ENCODE data around the gene PCSK6. TPM values are rescaled to one million over a fixed set of nuclear protein-coding genes. Genes with fewer than 3 reads are reported as not detected.

The PCSK6 gene
- total RNA-seq, 1 experiment from 2014 or later: 10.6 TPM

- POLR2A ChIA-PET: no interaction called here
- no TSS peak for BruUV-seq (replicated peaks)
- CTCF ChIA-PET: no interaction called here
Observed at GRCh38 chr15:101399431-101399830, 90.1 kb downstream of the PCSK6 start.

GRCh38 chr15:101398247-101398646 is 91.3 kb downstream of the PCSK6 start:
- Histone ChIP-seq H3K36me3 (ENCODE audit: control insufficient read depth, insufficient read depth, low read length) (no peaks in the 10 kb centered on the region), H3K27ac (ENCODE audit: low read length) (no peak overlapping the region), H3K9me3 (ENCODE audit: control insufficient read depth, insufficient read depth, low read depth, low read length) (no peaks in the 10 kb centered on the region), H3K4me1 (ENCODE audit: control insufficient read depth, insufficient read depth, low read length) (no peaks in the 10 kb centered on the region), H3K4me3 (ENCODE audit: low read depth in 2 of 2, low read length in 2 of 2) (no peak overlapping the region), H3K27me3 (ENCODE audit: control insufficient read depth, insufficient read depth, low read length) (no peaks in the 10 kb centered on the region)
- ChIA-PET POLR2A (no interaction called here), CTCF (no interaction called here)
- in situ Hi-C loops (cut with HindIII; ENCODE audit: low pct_unique_long_range_greater_than_20kb, low sequenced_read_pairs) (no loop called here), intact Hi-C loops (cut with micrococcal nuclease; ENCODE audit: unreplicated experiment) (no loop called here)
- TF ChIP-seq REST (IDR thresholded peaks at IDR 0.05; ENCODE audit: insufficient read depth in 1 of 2, low read depth in 2 of 2, low read length in 1 of 2) (no peak), TCF7L2 (IDR thresholded peaks at IDR 0.05; ENCODE audit: low read depth, low read length) (no peak), SIN3A (IDR thresholded peaks at IDR 0.05; ENCODE audit: borderline replicate concordance, insufficient read depth, low read depth, low read length) (no peak), POLR2AphosphoS5 (IDR thresholded peaks at IDR 0.05; ENCODE audit: low read depth, low read length) (no peak)
- TF ChIP-seq, protein P1, sequence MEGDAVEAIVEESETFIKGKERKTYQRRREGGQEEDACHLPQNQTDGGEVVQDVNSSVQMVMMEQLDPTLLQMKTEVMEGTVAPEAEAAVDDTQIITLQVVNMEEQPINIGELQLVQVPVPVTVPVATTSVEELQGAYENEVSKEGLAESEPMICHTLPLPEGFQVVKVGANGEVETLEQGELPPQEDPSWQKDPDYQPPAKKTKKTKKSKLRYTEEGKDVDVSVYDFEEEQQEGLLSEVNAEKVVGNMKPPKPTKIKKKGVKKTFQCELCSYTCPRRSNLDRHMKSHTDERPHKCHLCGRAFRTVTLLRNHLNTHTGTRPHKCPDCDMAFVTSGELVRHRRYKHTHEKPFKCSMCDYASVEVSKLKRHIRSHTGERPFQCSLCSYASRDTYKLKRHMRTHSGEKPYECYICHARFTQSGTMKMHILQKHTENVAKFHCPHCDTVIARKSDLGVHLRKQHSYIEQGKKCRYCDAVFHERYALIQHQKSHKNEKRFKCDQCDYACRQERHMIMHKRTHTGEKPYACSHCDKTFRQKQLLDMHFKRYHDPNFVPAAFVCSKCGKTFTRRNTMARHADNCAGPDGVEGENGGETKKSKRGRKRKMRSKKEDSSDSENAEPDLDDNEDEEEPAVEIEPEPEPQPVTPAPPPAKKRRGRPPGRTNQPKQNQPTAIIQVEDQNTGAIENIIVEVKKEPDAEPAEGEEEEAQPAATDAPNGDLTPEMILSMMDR (IDR thresholded peaks at IDR 0.05): no peak
- BruUV-seq (replicated peaks): no TSS peak
- DNase-seq (ENCODE audit: low read depth, low spot score): no peak
- no peak for ATAC-seq

More at GRCh38 chr15:101399431-101399830, 90.1 kb downstream of the PCSK6 start:
- DNase-seq (ENCODE audit: low read depth, low spot score) (no peak), ATAC-seq (no peak)
- H3K27me3 ChIP-seq (ENCODE audit: control insufficient read depth, insufficient read depth, low read length): no peaks in the 10 kb centered on the region
- H3K4me3 ChIP-seq (ENCODE audit: low read depth in 2 of 2, low read length in 2 of 2): no peak overlapping the region
- in situ Hi-C loops (cut with HindIII; ENCODE audit: low pct_unique_long_range_greater_than_20kb, low sequenced_read_pairs): no loop called here
- H3K4me1 ChIP-seq (ENCODE audit: control insufficient read depth, insufficient read depth, low read length): no peaks in the 10 kb centered on the region
- no peaks in the 10 kb centered on the region for H3K9me3 ChIP-seq (ENCODE audit: control insufficient read depth, insufficient read depth, low read depth, low read length)
- H3K27ac ChIP-seq (ENCODE audit: low read length): no peak overlapping the region
- intact Hi-C loops (cut with micrococcal nuclease; ENCODE audit: unreplicated experiment): no loop called here
- TF ChIP-seq POLR2AphosphoS5 (IDR thresholded peaks at IDR 0.05; ENCODE audit: low read depth, low read length) (no peak), TCF7L2 (IDR thresholded peaks at IDR 0.05; ENCODE audit: low read depth, low read length) (no peak), REST (IDR thresholded peaks at IDR 0.05; ENCODE audit: insufficient read depth in 1 of 2, low read depth in 2 of 2, low read length in 1 of 2) (no peak), SIN3A (IDR thresholded peaks at IDR 0.05; ENCODE audit: borderline replicate concordance, insufficient read depth, low read depth, low read length) (no peak)
- TF ChIP-seq, protein P1 (IDR thresholded peaks at IDR 0.05): no peak
- H3K36me3 ChIP-seq (ENCODE audit: control insufficient read depth, insufficient read depth, low read length): no peaks in the 10 kb centered on the region

All from Panc1 (cell line).